Measurements from ENCODE around the gene SLA2. TPM values are rescaled to one million over a fixed set of nuclear protein-coding genes. Genes with fewer than 3 reads are reported as not detected.

SLA2 gene
- total RNA-seq, 2 donors from 2014 or later = 0.44 to 0.68 TPM

DNA sequence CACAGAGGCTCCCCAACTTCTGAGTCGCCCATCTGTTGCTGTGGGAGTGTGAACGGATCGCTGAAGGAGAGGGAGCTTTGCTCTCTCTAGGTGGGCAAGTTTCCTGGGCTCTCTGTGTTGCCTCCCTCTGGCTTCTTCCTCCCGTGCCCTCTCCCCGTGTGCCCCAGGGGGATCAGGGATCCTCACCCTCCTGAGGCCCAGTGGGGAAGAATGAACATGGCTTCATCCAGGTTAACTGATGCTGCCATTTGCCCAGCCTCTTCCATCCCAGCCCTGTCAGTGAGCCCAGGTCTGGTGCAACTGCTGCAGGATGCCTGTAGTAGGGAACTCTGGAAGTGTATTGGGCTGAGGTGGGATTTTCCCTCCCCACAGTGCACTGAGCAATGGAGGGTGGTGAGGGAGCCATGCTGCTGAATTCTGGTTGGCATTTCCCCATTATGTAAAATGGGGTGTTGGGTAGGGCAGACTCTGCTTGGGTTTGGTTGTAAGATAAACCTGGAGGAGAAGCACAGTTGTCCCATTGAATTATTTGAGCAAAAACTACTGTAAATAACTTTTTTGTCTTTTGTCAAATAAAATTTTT lies 52.6 kb downstream of the SLA2 start:
- Mint-ChIP-seq H3K27me3 (ENCODE audit: insufficient read depth) (no peaks in the 10 kb centered on the region), H3K4me1 (peaks cover 6% of the 10 kb centered on the region), H3K36me3 (ENCODE audit: low read depth) (peaks cover 56% of the 10 kb centered on the region), H3K4me3 (no peak overlapping the region), H3K27ac (no peak overlapping the region), H3K9me3 (peaks cover 27% of the 10 kb centered on the region)
- TF ChIP-seq, protein P1, sequence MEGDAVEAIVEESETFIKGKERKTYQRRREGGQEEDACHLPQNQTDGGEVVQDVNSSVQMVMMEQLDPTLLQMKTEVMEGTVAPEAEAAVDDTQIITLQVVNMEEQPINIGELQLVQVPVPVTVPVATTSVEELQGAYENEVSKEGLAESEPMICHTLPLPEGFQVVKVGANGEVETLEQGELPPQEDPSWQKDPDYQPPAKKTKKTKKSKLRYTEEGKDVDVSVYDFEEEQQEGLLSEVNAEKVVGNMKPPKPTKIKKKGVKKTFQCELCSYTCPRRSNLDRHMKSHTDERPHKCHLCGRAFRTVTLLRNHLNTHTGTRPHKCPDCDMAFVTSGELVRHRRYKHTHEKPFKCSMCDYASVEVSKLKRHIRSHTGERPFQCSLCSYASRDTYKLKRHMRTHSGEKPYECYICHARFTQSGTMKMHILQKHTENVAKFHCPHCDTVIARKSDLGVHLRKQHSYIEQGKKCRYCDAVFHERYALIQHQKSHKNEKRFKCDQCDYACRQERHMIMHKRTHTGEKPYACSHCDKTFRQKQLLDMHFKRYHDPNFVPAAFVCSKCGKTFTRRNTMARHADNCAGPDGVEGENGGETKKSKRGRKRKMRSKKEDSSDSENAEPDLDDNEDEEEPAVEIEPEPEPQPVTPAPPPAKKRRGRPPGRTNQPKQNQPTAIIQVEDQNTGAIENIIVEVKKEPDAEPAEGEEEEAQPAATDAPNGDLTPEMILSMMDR (conservative IDR thresholded peaks at IDR 0.05) = no peak
- Histone ChIP-seq H3K9me3 (ENCODE audit: control insufficient read depth, low read length) (no peaks in the 10 kb centered on the region), H3K27ac (ENCODE audit: low read depth, low read length) (no peak overlapping the region), H3K36me3 (ENCODE audit: control insufficient read depth, insufficient read depth, low read length) (peaks cover 49% of the 10 kb centered on the region), H3K27me3 (ENCODE audit: control insufficient read depth, insufficient read depth, low read length, poor library complexity, severe bottlenecking) (no peaks in the 10 kb centered on the region), H3K9ac (ENCODE audit: extremely low read depth, low read length, poor library complexity, severe bottlenecking) (no peak overlapping the region), H3K4me3 (ENCODE audit: low read length) (no peak overlapping the region), H3K4me1 (ENCODE audit: control insufficient read depth, insufficient read depth, low read length) (peaks cover 13% of the 10 kb centered on the region)
- DNase-seq = no peak
- 90 to 97% methylated on average over 2 to 5 of the region's 5 CpGs for WGBS, 2 experiments (ENCODE audit: insufficient coverage in 1 of 2, insufficient read length in 1 of 2)

DNA sequence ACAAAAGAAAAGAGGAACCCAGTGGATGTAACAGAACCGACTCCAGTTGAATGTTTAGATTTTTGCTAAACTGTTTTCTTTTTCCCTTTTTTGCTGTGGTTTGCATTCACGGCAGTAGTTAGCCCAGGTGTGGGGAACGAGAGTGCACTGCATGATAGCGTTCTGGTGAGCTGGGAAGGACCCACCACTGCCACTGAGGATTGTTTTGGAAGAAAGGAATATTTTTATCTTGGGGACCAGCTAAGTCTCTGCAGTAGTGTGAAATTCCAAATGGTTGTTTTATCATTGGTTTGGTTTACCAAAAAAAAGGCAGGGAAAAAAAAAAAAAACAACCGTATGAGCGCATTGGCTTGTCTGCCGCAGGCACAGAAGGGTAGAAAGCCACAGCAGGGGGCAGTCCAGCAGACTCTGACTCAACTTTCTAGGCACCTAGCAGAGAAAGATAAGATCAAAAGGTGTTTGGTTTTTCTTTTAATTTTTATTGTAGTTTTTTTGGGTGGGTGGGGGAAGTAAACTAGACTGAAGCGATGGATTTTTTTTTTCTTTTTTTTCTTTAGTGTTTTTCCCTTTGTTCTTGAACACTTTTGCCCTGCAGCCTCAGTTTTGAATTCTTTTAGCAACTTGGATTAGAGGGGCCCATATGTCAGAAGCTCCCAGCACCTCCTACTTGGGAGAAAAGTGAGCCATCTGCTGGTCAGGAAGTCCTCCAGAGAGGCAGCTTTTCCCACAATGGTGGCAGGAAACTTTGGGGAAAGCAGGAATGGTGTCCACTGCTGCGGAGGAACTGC lies 53.9 kb downstream of the SLA2 start:
- Histone ChIP-seq H3K27me3 (ENCODE audit: control insufficient read depth, insufficient read depth, low read length, poor library complexity, severe bottlenecking) (no peaks in the 10 kb centered on the region), H3K9ac (ENCODE audit: extremely low read depth, low read length, poor library complexity, severe bottlenecking) (peak overlapping the region; percentile 9), H3K36me3 (ENCODE audit: control insufficient read depth, insufficient read depth, low read length) (peaks cover 56% of the 10 kb centered on the region), H3K27ac (ENCODE audit: low read depth, low read length) (peak overlapping the region; percentile 34), H3K9me3 (ENCODE audit: control insufficient read depth, low read length) (no peaks in the 10 kb centered on the region), H3K4me1 (ENCODE audit: control insufficient read depth, insufficient read depth, low read length) (peaks cover 13% of the 10 kb centered on the region), H3K4me3 (ENCODE audit: low read length) (peak overlapping the region; percentile 24)
- no peak overlapping the region for H3K4me3 Mint-ChIP-seq
- no peak overlapping the region for H3K27ac Mint-ChIP-seq
- peaks cover 3% of the 10 kb centered on the region for H3K4me1 Mint-ChIP-seq
- H3K36me3 Mint-ChIP-seq (ENCODE audit: low read depth) = peaks cover 63% of the 10 kb centered on the region
- H3K9me3 Mint-ChIP-seq = peaks cover 27% of the 10 kb centered on the region
- TF ChIP-seq, protein P1 (conservative IDR thresholded peaks at IDR 0.05) = peak; percentile 47
- 68 to 77% methylated on average over 8 to 9 of the region's 9 CpGs for WGBS, 2 experiments (ENCODE audit: insufficient coverage in 1 of 2, insufficient read length in 1 of 2)
- DNase-seq = peak; percentile 64
- H3K27me3 Mint-ChIP-seq (ENCODE audit: insufficient read depth) = no peaks in the 10 kb centered on the region

DNA sequence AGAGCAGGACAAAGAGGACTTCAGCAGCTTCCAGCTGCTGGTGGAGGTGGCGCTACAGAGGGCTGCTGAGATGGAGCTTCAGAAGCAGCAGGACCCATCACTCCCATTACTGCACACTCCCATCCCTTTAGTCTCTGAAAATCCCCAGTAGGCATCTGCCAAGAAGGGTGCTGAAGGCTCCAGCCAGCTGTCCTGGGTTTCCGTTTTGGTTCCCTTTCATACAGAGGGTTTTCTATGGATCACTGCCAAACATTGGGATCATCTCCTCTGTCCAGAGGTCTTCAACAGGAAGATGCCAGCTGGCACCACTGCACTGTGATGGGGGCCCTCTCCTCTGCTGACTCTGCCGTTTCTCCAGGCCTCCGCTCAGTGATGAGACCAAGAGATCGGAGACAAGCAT lies 54.7 kb downstream of the SLA2 start:
- H3K4me3 ChIP-seq (ENCODE audit: low read length) = no peak overlapping the region
- H3K9ac ChIP-seq (ENCODE audit: extremely low read depth, low read length, poor library complexity, severe bottlenecking) = no peak overlapping the region
- no peaks in the 10 kb centered on the region for H3K9me3 ChIP-seq (ENCODE audit: control insufficient read depth, low read length)
- peaks cover 69% of the 10 kb centered on the region for H3K36me3 Mint-ChIP-seq (ENCODE audit: low read depth)
- peaks cover 56% of the 10 kb centered on the region for H3K36me3 ChIP-seq (ENCODE audit: control insufficient read depth, insufficient read depth, low read length)
- peak overlapping the region; percentile 34 for H3K27ac ChIP-seq (ENCODE audit: low read depth, low read length)
- peaks cover 3% of the 10 kb centered on the region for H3K4me1 Mint-ChIP-seq
- H3K4me1 ChIP-seq (ENCODE audit: control insufficient read depth, insufficient read depth, low read length) = peaks cover 13% of the 10 kb centered on the region
- peaks cover 27% of the 10 kb centered on the region for H3K9me3 Mint-ChIP-seq
- TF ChIP-seq, protein P1 (conservative IDR thresholded peaks at IDR 0.05) = no peak
- H3K27me3 ChIP-seq (ENCODE audit: control insufficient read depth, insufficient read depth, low read length, poor library complexity, severe bottlenecking) = no peaks in the 10 kb centered on the region
- no peak overlapping the region for H3K4me3 Mint-ChIP-seq
- H3K27me3 Mint-ChIP-seq (ENCODE audit: insufficient read depth) = no peaks in the 10 kb centered on the region
- 92 to 93% methylated on average over 5 of the region's 5 CpGs for WGBS, 2 experiments (ENCODE audit: insufficient coverage in 1 of 2, insufficient read length in 1 of 2)
- H3K27ac Mint-ChIP-seq = no peak overlapping the region
- no peak for DNase-seq

All from endodermal cell (in vitro differentiated cells).